GM18499 (cell line): ENCODE data around the gene FRMPD1.
A peak's percentile ranks its signal among the peaks of the same experiment; 100 is the strongest.

Experiments
- ATAC-seq: cut with Tn5 transposase; IDR thresholded peaks from one replicate; pipeline ENCODE4 v1.9.1; 2021; ENCODE audit warnings: moderate number of reproducible peaks; ENCODE audit not compliant: insufficient read depth, unreplicated experiment

FRMPD1 gene

DNA sequence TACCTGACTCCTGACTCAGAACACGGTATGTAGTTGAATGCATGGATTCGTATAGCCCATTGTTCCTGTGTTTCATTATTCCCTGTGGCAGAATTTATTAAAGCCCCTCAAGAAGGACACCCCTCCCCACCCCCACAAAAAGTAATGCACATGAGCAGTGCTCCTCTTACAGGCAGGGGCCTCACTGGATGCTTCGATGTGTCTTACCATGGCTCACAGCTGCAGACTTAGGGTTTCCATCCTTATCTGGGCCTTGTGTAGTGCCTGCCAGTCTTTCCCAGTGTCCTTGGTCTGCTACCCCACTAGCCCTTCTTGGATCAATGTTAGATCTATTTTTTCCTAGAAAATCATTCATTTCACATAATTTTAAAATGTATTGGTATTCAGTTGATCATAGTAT is 119.2 kb downstream of the FRMPD1 start:
- no peak for ATAC-seq

GRCh38 chr9:37775216-37775919 is 124.6 kb downstream of the FRMPD1 start:
- ATAC-seq, result no peak

DNA sequence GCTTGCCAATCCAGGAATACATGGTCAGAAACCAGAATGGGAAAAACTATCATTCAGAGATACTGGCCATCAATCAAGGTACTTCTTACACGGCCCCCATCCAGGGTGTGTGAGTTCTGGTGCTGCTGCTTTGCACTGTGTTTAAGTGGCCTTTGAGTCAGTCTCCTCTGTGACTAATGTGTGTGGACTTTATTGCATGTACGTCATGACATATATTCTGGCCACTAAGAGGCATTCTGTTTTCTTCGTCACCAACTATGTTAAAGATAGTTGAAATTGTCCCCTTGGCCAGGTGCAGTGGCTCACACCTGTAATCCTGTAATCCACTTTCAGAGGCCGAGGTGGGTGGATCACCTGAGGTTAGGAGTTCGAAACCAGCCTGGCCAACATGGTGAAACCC is 125.6 kb downstream of the FRMPD1 start:
- ATAC-seq, result no peak

- ATAC-seq, result no peak
Measured at GRCh38 chr9:37778534-37778933, 127.8 kb downstream of the FRMPD1 start.

- ATAC-seq, result no peak
Measured at GRCh38 chr9:37784291-37784615, 133.5 kb downstream of the FRMPD1 start.

DNA sequence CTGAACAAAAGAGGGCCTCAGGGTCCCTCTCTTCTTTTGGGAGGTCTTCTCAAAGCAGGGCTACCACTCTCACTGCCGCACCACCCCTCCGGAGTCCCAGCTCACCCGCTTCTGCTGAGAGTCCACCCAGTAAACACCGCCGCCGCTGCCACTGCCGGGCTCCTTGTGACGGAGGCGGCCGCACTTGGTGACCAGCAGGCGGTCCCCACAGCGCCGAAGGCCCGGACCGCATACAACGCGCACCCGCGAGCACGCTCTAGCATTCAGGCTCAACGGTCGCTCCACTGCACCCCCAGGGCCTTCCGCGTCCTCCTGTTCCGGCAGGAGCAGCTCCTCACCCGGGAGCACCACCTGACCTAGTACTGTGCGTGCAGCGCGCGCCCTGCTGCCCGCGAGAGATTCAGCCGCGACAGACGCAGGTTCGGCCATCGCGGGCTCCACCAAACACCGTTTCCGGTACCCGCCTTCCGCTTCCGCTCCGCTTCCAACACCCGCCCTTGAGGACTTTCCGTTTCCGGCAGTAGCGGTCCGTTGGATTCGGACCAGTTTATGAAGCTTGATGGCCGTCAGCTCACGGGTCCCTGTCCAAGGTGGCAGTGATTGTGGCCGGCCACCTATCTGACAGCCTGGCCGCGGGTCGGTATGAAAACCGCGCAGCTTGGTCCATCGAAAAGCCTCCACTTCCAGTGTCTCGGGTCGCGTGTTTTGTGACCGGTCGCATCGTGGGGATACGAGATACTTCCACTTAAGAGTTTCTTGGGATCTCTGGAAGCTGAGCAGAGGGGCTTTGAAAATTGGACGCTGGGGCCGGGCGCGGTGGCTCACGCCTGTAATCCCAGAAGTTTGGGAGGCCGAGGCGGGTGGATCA is 134.1 kb downstream of the FRMPD1 start, which contains the start of gene EXOSC3:
EXOSC3 (minus strand) TSS at position 449 of the 868 bp plus-strand sequence; CDS start at position 429, 20 bp downstream.
- peak; percentile 57 for ATAC-seq

GRCh38 chr9:37787059-37787458 is 136.3 kb downstream of the FRMPD1 start:
- no peak for ATAC-seq

GRCh38 chr9:37788332-37788731 is 137.6 kb downstream of the FRMPD1 start:
- no peak for ATAC-seq

- ATAC-seq, result no peak
Measured at GRCh38 chr9:37790096-37790495, 139.3 kb downstream of the FRMPD1 start.

DNA sequence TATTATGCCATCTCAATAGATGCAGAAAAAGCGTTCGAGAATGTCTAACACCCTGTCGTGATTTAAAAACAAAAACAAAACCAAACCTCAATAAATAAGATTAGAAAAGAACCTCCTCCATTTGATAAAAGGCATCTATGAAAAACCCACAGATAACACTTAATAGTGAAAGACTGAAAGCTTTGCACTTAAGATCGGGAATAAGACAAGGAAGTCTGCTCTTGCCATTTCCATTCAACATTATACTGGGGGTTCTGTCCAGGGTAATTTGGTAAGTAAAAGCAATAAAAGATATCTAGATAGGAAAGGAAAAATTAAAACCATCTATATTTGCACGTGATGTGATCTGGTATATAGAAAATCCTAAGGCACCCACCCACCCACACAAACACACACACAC is 141.4 kb downstream of the FRMPD1 start:
- no peak for ATAC-seq

- no peak for ATAC-seq
Measured at GRCh38 chr9:37796232-37796631, 145.5 kb downstream of the FRMPD1 start.
